Liver (tissue), 9 donors: Measurements from ENCODE around the gene LTB4R2. TPM values are rescaled to one million over a fixed set of nuclear protein-coding genes. Genes with fewer than 3 reads are reported as not detected.

Experiments
- DNase-seq: peaks from one replicate; pipeline ENCODE4 v3.0.0-alpha.2; 2017; ENCODE audit warnings: low spot score
- H3K27ac ChIP-seq, 2 donors: one replicate each; pipeline ENCODE4 v1.7.0; 2013; ENCODE audit warnings: inconsistent platforms in 2 of 2, low read length in 2 of 2, control low read depth in 1 of 2, low read depth in 1 of 2, mild to moderate bottlenecking in 1 of 2
- H3K27me3 ChIP-seq, 4 donors: one replicate each; pipeline versions ENCODE4 v1.6.1 to v1.7.0; 2013; ENCODE audit warnings: low read length in 3 of 4, inconsistent platforms in 1 of 4, mild to moderate bottlenecking in 1 of 4, moderate library complexity in 1 of 4; ENCODE audit not compliant: control insufficient read depth in 4 of 4, insufficient read depth in 4 of 4
- H3K36me3 ChIP-seq, 4 donors: one replicate each; pipeline versions ENCODE4 v1.6.1 to v1.7.0; 2013; ENCODE audit warnings: low read length in 3 of 4, mild to moderate bottlenecking in 3 of 4, low read depth in 1 of 4, moderate library complexity in 1 of 4; ENCODE audit not compliant: control insufficient read depth in 4 of 4, insufficient read depth in 3 of 4
- H3K4me1 ChIP-seq, 4 donors: one replicate each; pipeline versions ENCODE4 v1.6.1 to v1.7.0; 2013; ENCODE audit warnings: low read length in 3 of 4, mild to moderate bottlenecking in 3 of 4, moderate library complexity in 1 of 4; ENCODE audit not compliant: control insufficient read depth in 4 of 4, insufficient read depth in 4 of 4
- H3K4me3 ChIP-seq, 3 donors: one replicate each; pipeline versions ENCODE4 v1.6.1 to v1.7.0; 2013; ENCODE audit warnings: low read length in 3 of 3, control low read depth in 1 of 3, low read depth in 1 of 3, mild to moderate bottlenecking in 1 of 3
- H3K9ac ChIP-seq, 2 donors: one replicate each; pipeline ENCODE4 v1.7.0; 2013; ENCODE audit warnings: low read length in 2 of 2, mild to moderate bottlenecking in 2 of 2, moderate library complexity in 2 of 2, control low read depth in 1 of 2, low read depth in 1 of 2
- H3K9me3 ChIP-seq, 4 donors: one replicate each; pipeline versions ENCODE4 v1.6.1 to v1.7.0; 2013; ENCODE audit warnings: low read length in 3 of 4; ENCODE audit not compliant: control insufficient read depth in 4 of 4
- ATF3 ChIP-seq: IDR thresholded peaks from 2 replicates; pipeline ENCODE4 v1.6.1; 2016; ENCODE audit warnings: antibody characterized with exemption
- CTCF ChIP-seq: fragments of 150-350 bp; IDR thresholded peaks from 2 replicates; pipeline ENCODE4 v1.5.1; 2017; ENCODE audit warnings: improper control_type of control experiment, low read depth, low read length; ENCODE audit not compliant: missing input control
- HNF4A ChIP-seq, 2 donors: conservative IDR thresholded peaks; 2 replicates each; pipeline ENCODE4 v1.6.1; 2016; ENCODE audit warnings: antibody characterized with exemption in 2 of 2, mild to moderate bottlenecking in 2 of 2
- MAX ChIP-seq: IDR thresholded peaks from 2 replicates; pipeline ENCODE4 v1.6.1; 2016; ENCODE audit warnings: antibody characterized with exemption
- NR2F2 ChIP-seq: IDR thresholded peaks from 2 replicates; pipeline ENCODE4 v1.6.1; 2016; ENCODE audit warnings: antibody characterized with exemption
- RAD21 ChIP-seq, 2 donors: IDR thresholded peaks; 2 replicates each; pipeline ENCODE4 v1.6.1; 2016; ENCODE audit warnings: antibody characterized with exemption in 2 of 2, mild to moderate bottlenecking in 2 of 2
- REST ChIP-seq: IDR thresholded peaks from 2 replicates; pipeline ENCODE4 v1.6.1; 2016; ENCODE audit warnings: antibody characterized with exemption, mild to moderate bottlenecking
- RXRA ChIP-seq, 2 donors: IDR thresholded peaks; 2 replicates each; pipeline ENCODE4 v1.6.1; 2017 to 2018; ENCODE audit warnings: antibody characterized with exemption in 2 of 2, mild to moderate bottlenecking in 1 of 2
- TAF1 ChIP-seq: conservative IDR thresholded peaks from 2 replicates; pipeline ENCODE4 v1.6.1; 2016; ENCODE audit warnings: antibody characterized with exemption, mild to moderate bottlenecking
- YY1 ChIP-seq: IDR thresholded peaks from 2 replicates; pipeline ENCODE4 v1.6.1; 2016; ENCODE audit warnings: antibody characterized with exemption, mild to moderate bottlenecking
- ZBTB33 ChIP-seq: IDR thresholded peaks from 2 replicates; pipeline ENCODE4 v1.6.1; 2016; ENCODE audit warnings: antibody characterized with exemption
- WGBS: extraction: QIAGEN DNeasy Blood & Tissue Kit; methylation state at CpG from one replicate; pipeline ENCODE4 v1.1.7; 2013; 5-methylcytosine and 5-hydroxymethylcytosine counted together
- polyA plus RNA-seq, 2 donors: library from polyadenylated mRNA; stranded (reverse) in 1 of 2; unstranded in 1 of 2; fragments of 200-250 nt in 1 of 2; fragments of >200 nt in 1 of 2; fragmentation: Nextera tagmentation in 1 of 2; extraction: Ambion mirVana in 1 of 2; gene quantifications; one replicate each; pipeline versions ENCODE4 v1.2.1 to v1.2.3, GENCODE V29; 2013 to 2015
- total RNA-seq, 2 donors: library from RNA; depleted of rRNA; stranded (reverse); fragments of >200 nt; gene quantifications; one replicate each; pipeline ENCODE4 v1.2.3, GENCODE V29; 2014
- donor health status: healthy.
- donor health status: healthy.
- donor health status: healthy.
- donor health status: healthy.
- donor health status: healthy.

The LTB4R2 gene
- total and polyA plus RNA-seq, 4 donors, result 0.28 to 11.3 (median 1.9) TPM

- TF ChIP-seq HNF4A (conservative IDR thresholded peaks at IDR 0.05) (no peak), RXRA (IDR thresholded peaks at IDR 0.05) (no peak), CTCF (no peak)
Measured at GRCh38 chr14:24330973-24331674, 21.2 kb downstream of the LTB4R2 start (continued).

GRCh38 chr14:24331731-24332267, 21.9 kb downstream of the LTB4R2 start:
- H3K4me3 ChIP-seq, result no peak overlapping the region
- DNase-seq, result no peak
- no peak overlapping the region for H3K27ac ChIP-seq
- peaks cover 9 to 46% (median 22%) of the 10 kb centered on the region in 4 donors for H3K4me1 ChIP-seq
- no peaks in the 10 kb centered on the region for H3K36me3 ChIP-seq
- 53% methylated on average over 26 of the region's 26 CpGs for WGBS
- H3K27me3 ChIP-seq, result no peaks in the 10 kb centered on the region
- H3K9ac ChIP-seq, result no peak overlapping the region
- H3K9me3 ChIP-seq, result no peaks in the 10 kb centered on the region
- TF ChIP-seq MAX (no peak), YY1 (no peak), RXRA (IDR thresholded peaks at IDR 0.05) (no peak), ATF3 (no peak), ZBTB33 (no peak), NR2F2 (no peak), TAF1 (no peak)

GRCh38 chr14:24332268-24332993, 22.5 kb downstream of the LTB4R2 start:
- H3K4me1 ChIP-seq, result peaks cover 9 to 42% (median 21%) of the 10 kb centered on the region in 4 donors
- H3K9me3 ChIP-seq, result no peaks in the 10 kb centered on the region
- no peaks in the 10 kb centered on the region for H3K36me3 ChIP-seq
- WGBS, result 15% methylated on average over 56 of the region's 56 CpGs
- peak; percentile 67 for DNase-seq
- H3K27ac ChIP-seq, result no peak overlapping the region
- H3K27me3 ChIP-seq, result no peaks in the 10 kb centered on the region
- TF ChIP-seq RAD21 (IDR thresholded peaks at IDR 0.05), result peak; percentile 77 to 84
- no peak for TF ChIP-seq MAX
- no peak for TF ChIP-seq REST
- peak; percentile 76 for TF ChIP-seq CTCF
- no peak overlapping the region for H3K9ac ChIP-seq
- peak overlapping the region in 2 of 3 donors; percentile 1 to 21 for H3K4me3 ChIP-seq
